Neutrophil (primary cell): ENCODE data around the gene MUC5B.
"Not testable (repeated sequence)": the region's sequence is repeated elsewhere in the genome, so short reads cannot be mapped to it uniquely, and the experiment has no call there.

ENCODE experiments used
- H3K27ac ChIP-seq: fragments of 200-600 bp; sonication (generic); 2 replicates; pipeline ENCODE4 v1.5.1; 2016; ENCODE audit warnings: mild to moderate bottlenecking, moderate library complexity
- H3K27me3 ChIP-seq: fragments of 200-600 bp; sonication (generic); 2 replicates; pipeline ENCODE4 v1.6.0; 2016; ENCODE audit warnings: mild to moderate bottlenecking
- H3K36me3 ChIP-seq: fragments of 200-600 bp; sonication (generic); 2 replicates; pipeline ENCODE4 v1.5.1; 2017
- H3K4me1 ChIP-seq, 2 experiments: fragments of 200-600 bp in 1 of 2; sonication (generic) in 1 of 2; 1 replicate in 1 of 2; 2 replicates in 1 of 2; pipeline versions ENCODE4 v1.5.1 to v1.6.1; 2013 to 2016; ENCODE audit warnings: low read depth in 1 of 2, low read length in 1 of 2, mild to moderate bottlenecking in 1 of 2, moderate library complexity in 1 of 2; ENCODE audit not compliant: control insufficient read depth in 1 of 2, insufficient read depth in 1 of 2
- H3K4me3 ChIP-seq, 2 experiments: fragments of 200-600 bp in 1 of 2; sonication (generic) in 1 of 2; 1 replicate in 1 of 2; 2 replicates in 1 of 2; pipeline ENCODE4 v1.5.1; 2013 to 2016; ENCODE audit warnings: low read depth in 1 of 2, low read length in 1 of 2, mild to moderate bottlenecking in 1 of 2, moderate library complexity in 1 of 2
- H3K9me3 ChIP-seq: fragments of 200-600 bp; sonication (generic); 2 replicates; pipeline ENCODE4 v1.5.1; 2016
- TF ChIP-seq, protein P1 (sequence below): fragments of 200-600 bp; sonication (generic); IDR thresholded peaks from 2 replicates; pipeline ENCODE4 v1.5.1; 2016; ENCODE audit warnings: antibody characterized with exemption

Gene MUC5B

DNA sequence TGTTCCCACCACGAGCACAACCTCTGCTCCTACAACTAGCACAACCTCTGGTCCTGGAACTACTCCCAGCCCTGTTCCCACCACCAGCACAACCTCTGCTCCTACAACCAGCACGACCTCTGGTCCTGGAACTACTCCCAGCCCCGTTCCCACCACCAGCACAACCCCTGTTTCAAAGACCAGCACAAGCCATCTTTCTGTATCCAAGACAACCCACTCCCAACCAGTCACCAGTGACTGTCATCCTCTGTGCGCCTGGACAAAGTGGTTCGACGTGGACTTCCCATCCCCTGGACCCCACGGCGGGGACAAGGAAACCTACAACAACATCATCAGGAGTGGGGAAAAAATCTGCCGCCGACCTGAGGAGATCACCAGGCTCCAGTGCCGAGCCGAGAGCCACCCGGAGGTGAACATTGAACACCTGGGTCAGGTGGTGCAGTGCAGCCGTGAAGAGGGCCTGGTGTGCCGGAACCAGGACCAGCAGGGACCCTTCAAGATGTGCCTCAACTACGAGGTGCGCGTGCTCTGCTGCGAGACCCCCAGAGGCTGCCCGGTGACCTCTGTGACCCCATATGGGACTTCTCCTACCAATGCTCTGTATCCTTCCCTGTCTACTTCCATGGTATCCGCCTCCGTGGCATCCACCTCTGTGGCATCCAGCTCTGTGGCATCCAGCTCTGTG, 30.9 kb upstream of the MUC5B start:
- not testable (repeated sequence) for H3K27me3 ChIP-seq, H3K4me1 ChIP-seq, H3K36me3 ChIP-seq, H3K4me3 ChIP-seq, H3K9me3 ChIP-seq, H3K27ac ChIP-seq

DNA sequence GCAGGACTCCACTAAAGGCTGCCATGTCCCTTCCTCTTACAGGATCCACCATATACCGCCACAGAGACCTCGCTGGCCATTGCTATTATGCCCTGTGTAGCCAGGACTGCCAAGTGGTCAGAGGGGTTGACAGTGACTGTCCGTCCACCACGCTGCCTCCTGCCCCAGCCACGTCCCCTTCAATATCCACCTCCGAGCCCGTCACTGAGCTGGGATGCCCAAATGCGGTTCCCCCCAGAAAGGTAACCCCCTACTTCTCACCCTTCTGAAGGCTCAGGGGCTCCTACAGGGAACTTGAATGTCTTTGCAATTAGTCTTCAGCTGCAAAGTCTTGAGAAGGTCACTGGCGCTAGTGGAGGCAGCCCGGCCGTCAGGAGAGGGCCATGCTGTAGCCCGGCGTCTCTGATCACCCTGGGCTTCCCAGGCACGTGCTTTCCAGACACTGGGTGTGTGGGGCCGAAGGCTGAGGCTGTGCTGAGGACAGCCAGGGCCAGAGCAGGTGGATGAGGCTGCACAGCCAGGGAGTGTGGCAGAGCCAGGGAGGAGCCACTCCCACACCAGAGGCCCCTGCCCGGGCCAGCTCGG, 30.0 kb upstream of the MUC5B start:
- TF ChIP-seq, protein P1, sequence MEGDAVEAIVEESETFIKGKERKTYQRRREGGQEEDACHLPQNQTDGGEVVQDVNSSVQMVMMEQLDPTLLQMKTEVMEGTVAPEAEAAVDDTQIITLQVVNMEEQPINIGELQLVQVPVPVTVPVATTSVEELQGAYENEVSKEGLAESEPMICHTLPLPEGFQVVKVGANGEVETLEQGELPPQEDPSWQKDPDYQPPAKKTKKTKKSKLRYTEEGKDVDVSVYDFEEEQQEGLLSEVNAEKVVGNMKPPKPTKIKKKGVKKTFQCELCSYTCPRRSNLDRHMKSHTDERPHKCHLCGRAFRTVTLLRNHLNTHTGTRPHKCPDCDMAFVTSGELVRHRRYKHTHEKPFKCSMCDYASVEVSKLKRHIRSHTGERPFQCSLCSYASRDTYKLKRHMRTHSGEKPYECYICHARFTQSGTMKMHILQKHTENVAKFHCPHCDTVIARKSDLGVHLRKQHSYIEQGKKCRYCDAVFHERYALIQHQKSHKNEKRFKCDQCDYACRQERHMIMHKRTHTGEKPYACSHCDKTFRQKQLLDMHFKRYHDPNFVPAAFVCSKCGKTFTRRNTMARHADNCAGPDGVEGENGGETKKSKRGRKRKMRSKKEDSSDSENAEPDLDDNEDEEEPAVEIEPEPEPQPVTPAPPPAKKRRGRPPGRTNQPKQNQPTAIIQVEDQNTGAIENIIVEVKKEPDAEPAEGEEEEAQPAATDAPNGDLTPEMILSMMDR: no peak
- Histone ChIP-seq H3K36me3 (no peaks in the 10 kb centered on the region), H3K4me3 (no peak overlapping the region), H3K27ac (no peak overlapping the region), H3K27me3 (no peaks in the 10 kb centered on the region), H3K9me3 (no peaks in the 10 kb centered on the region), H3K4me1 (no peaks in the 10 kb centered on the region)

DNA sequence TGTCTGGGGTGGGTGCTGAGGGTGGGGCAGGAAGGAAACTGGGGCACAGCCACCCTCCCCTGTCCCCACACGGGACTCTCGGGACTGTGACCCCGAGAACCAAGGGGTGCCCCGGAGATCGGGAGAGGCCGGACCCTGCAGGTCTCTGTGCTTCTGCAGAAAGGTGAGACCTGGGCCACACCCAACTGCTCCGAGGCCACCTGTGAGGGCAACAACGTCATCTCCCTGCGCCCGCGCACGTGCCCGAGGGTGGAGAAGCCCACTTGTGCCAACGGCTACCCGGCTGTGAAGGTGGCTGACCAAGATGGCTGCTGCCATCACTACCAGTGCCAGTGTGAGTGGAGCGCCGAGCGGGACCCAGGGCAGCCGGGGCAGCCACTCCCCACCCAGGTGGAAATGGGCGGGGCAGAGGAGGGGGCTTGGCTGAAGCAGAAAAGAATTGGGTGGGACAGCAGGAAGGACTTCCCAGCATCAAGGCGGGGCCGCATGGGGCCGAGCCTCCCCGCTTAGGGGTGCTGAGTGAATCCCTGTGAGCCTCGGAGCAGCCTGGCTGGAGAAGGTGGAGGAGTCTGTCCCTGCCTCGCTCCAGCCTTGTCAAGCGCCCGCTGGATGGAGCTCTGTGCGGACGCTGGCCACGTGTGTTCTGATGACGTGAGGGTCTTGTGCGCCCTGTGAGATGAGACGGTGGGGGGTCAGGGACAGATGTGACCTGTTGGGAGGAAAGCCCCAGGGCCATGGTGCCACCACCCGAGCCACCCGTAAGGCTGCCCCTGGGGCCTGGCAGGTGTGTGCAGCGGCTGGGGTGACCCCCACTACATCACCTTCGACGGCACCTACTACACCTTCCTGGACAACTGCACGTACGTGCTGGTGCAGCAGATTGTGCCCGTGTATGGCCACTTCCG, 29.3 kb upstream of the MUC5B start:
- TF ChIP-seq, protein P1: no peak
- H3K27me3 ChIP-seq: no peaks in the 10 kb centered on the region
- no peak overlapping the region for H3K4me3 ChIP-seq
- H3K9me3 ChIP-seq: no peaks in the 10 kb centered on the region
- H3K27ac ChIP-seq: no peak overlapping the region
- no peaks in the 10 kb centered on the region for H3K4me1 ChIP-seq
- no peaks in the 10 kb centered on the region for H3K36me3 ChIP-seq

DNA sequence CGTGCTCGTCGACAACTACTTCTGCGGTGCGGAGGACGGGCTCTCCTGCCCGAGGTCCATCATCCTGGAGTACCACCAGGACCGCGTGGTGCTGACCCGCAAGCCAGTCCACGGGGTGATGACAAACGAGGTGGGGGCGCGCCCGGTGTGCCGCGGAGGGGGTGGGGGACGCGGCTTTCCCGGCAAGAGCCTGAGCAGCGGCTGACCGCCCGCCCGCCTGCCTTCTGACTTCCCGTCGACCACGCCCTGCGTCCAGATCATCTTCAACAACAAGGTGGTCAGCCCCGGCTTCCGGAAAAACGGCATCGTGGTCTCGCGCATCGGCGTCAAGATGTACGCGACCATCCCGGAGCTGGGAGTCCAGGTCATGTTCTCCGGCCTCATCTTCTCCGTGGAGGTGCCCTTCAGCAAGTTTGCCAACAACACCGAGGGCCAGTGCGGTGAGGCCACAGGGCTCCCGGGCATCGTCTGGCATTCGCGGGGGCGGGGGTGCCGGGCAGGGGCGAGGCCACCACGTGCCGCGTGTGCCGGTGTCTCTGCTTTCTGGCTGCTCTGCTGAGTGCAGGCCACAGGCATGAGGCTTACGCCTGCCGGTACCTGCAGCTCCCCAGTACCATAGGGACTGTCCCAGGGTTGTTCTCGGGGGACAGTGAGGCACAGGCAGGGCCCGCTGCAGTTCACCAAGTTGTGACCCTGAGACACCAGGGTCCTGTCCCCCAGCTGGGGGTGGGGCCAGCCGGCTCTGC, 28.5 kb upstream of the MUC5B start:
- TF ChIP-seq, protein P1: no peak
- H3K9me3 ChIP-seq: no peaks in the 10 kb centered on the region
- no peaks in the 10 kb centered on the region for H3K27me3 ChIP-seq
- no peaks in the 10 kb centered on the region for H3K4me1 ChIP-seq
- H3K4me3 ChIP-seq: no peak overlapping the region
- no peaks in the 10 kb centered on the region for H3K36me3 ChIP-seq
- H3K27ac ChIP-seq: no peak overlapping the region

DNA sequence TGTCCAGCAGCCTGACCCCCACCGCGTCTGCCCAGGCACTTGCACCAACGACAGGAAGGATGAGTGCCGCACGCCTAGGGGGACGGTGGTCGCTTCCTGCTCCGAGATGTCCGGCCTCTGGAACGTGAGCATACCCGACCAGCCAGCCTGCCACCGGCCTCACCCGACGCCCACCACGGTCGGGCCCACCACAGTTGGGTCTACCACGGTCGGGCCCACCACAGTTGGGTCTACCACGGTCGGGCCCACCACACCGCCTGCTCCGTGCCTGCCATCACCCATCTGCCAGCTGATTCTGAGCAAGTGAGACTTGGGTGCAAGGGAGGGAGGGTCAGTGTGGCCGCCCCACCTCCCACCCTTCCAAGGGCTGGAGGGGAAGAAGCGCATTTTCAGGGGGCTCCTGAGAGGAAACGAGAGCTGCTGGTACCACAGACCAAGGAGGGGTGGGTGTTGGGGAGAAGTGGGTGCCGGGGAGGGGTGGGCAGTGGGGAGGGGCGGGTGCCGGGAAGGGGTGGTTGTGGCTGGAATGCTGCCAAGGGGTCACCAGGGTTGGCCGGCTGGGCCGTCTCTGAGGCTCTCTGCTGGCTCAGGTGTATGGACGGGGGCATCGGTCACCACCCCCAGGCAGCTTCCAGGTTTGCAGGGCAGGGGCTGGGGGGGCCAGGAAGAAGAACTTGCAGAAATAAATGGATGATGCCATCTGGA, 27.7 kb upstream of the MUC5B start:
- Histone ChIP-seq H3K27ac (no peak overlapping the region), H3K4me3 (no peak overlapping the region), H3K36me3 (no peaks in the 10 kb centered on the region), H3K9me3 (no peaks in the 10 kb centered on the region), H3K27me3 (no peaks in the 10 kb centered on the region), H3K4me1 (no peaks in the 10 kb centered on the region)
- TF ChIP-seq, protein P1: no peak
